Nephron (organoid): ENCODE results near the gene TRIM41.

Source experiments
- H3K27ac Mint-ChIP-seq, 3 experiments: 2 replicates each; pipeline ENCODE4 v1.8.0; 2020; ENCODE audit warnings: mixed read lengths in 3 of 3, mild to moderate bottlenecking in 2 of 3, moderate library complexity in 1 of 3
- H3K27me3 Mint-ChIP-seq: 2 replicates; pipeline ENCODE4 v1.8.0; 2021; ENCODE audit warnings: low read depth, mild to moderate bottlenecking, moderate library complexity, mixed read lengths
- H3K36me3 Mint-ChIP-seq: 2 replicates; pipeline ENCODE4 v1.8.0; 2020; ENCODE audit warnings: low read depth, mixed read lengths
- H3K4me1 Mint-ChIP-seq: 2 replicates; pipeline ENCODE4 v1.8.0; 2020; ENCODE audit warnings: mixed read lengths
- H3K4me3 Mint-ChIP-seq, 3 experiments: 2 replicates each; pipeline ENCODE4 v1.8.0; 2020; ENCODE audit warnings: mild to moderate bottlenecking in 3 of 3, mixed read lengths in 3 of 3, moderate library complexity in 2 of 3
- H3K9me3 Mint-ChIP-seq: 2 replicates; pipeline ENCODE4 v1.8.0; 2020; ENCODE audit warnings: mixed read lengths
- TF ChIP-seq, protein P1 (sequence below), 3 experiments: fragments of 200-600 bp; sonication (generic); IDR thresholded peaks; one replicate each; pipeline ENCODE4 v1.5.0; 2021; ENCODE audit warnings: antibody characterized with exemption in 3 of 3; ENCODE audit not compliant: unreplicated experiment in 3 of 3

TRIM41 gene

DNA sequence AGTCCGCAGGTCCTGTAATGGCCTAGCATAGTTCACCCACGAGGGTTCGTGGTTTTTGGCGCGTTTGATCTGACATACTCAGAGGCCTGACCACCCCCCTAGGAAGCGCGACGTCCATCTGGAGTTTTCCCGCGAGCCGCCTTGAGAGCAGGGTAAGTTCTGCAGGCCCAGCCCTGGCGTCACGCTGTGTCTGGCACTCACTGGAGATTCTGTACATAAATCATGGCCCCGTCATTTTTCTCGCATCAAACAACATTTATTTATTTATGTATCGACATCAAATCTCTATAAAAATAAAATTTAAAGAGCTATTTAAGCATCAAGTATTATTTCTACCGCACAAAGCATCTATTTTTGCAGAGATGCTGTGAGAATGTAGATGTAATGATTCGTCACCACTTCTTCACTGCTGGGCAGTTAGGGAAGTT is 437 bp upstream of the TRIM41 start:
- Mint-ChIP-seq H3K4me3 (peak overlapping the region; percentile 88 to 98 (median 89)), H3K27me3 (peaks cover 12% of the 10 kb centered on the region), H3K9me3 (no peaks in the 10 kb centered on the region), H3K27ac (peak overlapping the region; percentile 84 to 98 (median 96)), H3K36me3 (no peaks in the 10 kb centered on the region), H3K4me1 (peaks cover 25% of the 10 kb centered on the region)
- TF ChIP-seq, protein P1, sequence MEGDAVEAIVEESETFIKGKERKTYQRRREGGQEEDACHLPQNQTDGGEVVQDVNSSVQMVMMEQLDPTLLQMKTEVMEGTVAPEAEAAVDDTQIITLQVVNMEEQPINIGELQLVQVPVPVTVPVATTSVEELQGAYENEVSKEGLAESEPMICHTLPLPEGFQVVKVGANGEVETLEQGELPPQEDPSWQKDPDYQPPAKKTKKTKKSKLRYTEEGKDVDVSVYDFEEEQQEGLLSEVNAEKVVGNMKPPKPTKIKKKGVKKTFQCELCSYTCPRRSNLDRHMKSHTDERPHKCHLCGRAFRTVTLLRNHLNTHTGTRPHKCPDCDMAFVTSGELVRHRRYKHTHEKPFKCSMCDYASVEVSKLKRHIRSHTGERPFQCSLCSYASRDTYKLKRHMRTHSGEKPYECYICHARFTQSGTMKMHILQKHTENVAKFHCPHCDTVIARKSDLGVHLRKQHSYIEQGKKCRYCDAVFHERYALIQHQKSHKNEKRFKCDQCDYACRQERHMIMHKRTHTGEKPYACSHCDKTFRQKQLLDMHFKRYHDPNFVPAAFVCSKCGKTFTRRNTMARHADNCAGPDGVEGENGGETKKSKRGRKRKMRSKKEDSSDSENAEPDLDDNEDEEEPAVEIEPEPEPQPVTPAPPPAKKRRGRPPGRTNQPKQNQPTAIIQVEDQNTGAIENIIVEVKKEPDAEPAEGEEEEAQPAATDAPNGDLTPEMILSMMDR (IDR thresholded peaks at IDR 0.05; ENCODE audit: unreplicated experiment in 3 of 3) = peak in 1 of 3 experiments; percentile 17

DNA sequence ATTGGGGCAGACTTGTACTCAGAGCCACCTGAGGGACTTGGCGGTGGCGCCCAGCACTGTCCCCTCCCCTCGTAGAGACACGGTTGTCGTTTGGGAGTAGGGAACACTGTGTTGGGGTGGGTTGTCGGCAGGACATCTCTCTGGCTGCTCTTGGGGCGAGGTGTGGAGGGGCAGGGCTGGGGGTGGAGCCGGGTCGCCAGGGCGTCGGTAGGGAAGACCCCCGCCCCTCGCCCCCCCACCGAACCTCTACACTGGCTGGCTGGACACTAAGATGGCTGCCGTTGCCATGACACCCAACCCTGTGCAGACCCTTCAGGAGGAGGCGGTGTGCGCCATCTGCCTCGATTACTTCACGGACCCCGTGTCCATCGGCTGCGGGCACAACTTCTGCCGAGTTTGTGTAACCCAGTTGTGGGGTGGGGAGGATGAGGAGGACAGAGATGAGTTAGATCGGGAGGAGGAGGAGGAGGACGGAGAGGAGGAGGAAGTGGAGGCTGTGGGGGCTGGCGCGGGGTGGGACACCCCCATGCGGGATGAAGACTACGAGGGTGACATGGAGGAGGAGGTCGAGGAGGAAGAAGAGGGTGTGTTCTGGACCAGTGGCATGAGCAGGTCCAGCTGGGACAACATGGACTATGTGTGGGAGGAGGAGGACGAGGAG is 778 bp downstream of the TRIM41 start:
- peak overlapping the region; percentile 88 to 98 (median 89) for H3K4me3 Mint-ChIP-seq
- H3K27me3 Mint-ChIP-seq = peaks cover 5% of the 10 kb centered on the region
- H3K36me3 Mint-ChIP-seq = no peaks in the 10 kb centered on the region
- TF ChIP-seq, protein P1 (IDR thresholded peaks at IDR 0.05; ENCODE audit: unreplicated experiment in 3 of 3) = no peak
- H3K27ac Mint-ChIP-seq = peak overlapping the region; percentile 84 to 98 (median 96)
- H3K9me3 Mint-ChIP-seq = no peaks in the 10 kb centered on the region
- H3K4me1 Mint-ChIP-seq = peaks cover 18% of the 10 kb centered on the region

DNA sequence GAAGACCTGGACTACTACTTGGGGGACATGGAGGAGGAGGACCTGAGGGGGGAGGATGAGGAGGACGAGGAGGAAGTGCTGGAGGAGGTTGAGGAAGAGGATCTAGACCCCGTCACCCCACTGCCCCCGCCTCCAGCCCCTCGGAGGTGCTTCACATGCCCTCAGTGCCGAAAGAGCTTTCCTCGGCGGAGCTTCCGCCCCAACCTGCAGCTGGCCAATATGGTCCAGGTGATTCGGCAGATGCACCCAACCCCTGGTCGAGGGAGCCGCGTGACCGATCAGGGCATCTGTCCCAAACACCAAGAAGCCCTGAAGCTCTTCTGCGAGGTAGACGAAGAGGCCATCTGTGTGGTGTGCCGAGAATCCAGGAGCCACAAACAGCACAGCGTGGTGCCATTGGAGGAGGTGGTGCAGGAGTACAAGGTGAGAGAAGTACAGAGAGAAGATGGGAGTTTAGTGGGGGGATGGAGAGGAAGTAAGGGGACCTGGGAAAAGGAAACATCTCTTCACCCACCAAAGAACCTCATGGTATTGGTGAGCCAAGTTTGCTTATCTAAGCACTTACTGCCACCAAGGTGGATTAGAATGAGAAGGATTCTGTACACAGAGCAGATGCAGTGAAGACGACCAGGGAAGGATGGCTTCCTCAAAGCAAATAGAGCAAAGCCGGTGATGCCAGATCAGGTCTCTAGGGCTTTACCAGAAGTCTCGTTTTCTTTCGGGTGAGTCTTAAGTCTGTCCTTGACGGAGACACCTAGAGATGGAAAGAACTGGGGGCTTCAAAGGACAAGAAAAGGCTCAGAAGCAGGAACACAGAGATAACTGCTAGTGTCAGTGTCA is 1.5 kb downstream of the TRIM41 start:
- H3K4me1 Mint-ChIP-seq = peaks cover 18% of the 10 kb centered on the region
- peak overlapping the region; percentile 84 to 98 (median 96) for H3K27ac Mint-ChIP-seq
- H3K36me3 Mint-ChIP-seq = peaks cover 1% of the 10 kb centered on the region
- TF ChIP-seq, protein P1 (IDR thresholded peaks at IDR 0.05; ENCODE audit: unreplicated experiment in 3 of 3) = no peak
- peak overlapping the region; percentile 88 to 98 (median 89) for H3K4me3 Mint-ChIP-seq
- H3K27me3 Mint-ChIP-seq = peaks cover 3% of the 10 kb centered on the region
- no peaks in the 10 kb centered on the region for H3K9me3 Mint-ChIP-seq

DNA sequence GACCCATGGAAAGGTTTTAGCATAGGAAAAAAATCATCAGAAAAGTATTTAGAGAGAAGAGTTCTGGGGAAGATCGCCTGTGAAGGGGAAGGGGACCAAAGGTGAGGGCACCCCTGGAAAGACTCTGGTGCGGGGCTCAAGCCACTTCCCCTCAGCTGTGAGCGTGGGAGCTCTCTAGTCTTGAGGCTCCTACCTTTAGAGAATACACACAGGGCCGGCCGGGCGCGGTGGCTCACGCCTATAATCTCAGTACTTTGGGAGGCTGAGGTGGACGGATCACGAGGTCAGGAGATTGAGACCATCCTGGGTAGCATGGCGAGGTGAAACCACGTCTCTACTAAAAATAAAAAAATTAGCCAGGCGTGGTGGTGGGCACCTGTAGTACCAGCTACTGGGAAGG is 6.9 kb downstream of the TRIM41 start:
- H3K27me3 Mint-ChIP-seq = no peaks in the 10 kb centered on the region

DNA sequence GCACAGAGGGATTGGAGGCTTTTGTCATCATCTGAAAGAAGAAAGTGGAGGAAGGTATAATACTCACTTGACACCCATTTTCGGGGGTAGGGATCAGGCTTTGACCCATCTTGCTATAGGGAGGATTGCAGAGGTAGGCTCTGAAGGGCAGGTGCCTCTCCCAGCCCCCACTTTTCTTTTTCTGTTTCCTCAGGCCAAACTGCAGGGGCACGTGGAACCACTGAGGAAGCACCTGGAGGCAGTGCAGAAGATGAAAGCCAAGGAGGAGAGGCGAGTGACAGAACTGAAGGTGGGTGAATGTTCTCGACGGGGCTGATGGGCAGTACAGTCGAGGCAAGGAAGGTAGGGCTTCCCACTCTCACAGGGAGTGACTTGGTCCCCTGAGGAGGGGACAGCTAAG is 7.5 kb downstream of the TRIM41 start:
- H3K9me3 Mint-ChIP-seq = no peaks in the 10 kb centered on the region
- H3K27me3 Mint-ChIP-seq = no peaks in the 10 kb centered on the region
- no peak overlapping the region for H3K27ac Mint-ChIP-seq
- TF ChIP-seq, protein P1 (IDR thresholded peaks at IDR 0.05; ENCODE audit: unreplicated experiment in 3 of 3) = no peak
- peaks cover 10% of the 10 kb centered on the region for H3K4me1 Mint-ChIP-seq
- no peak overlapping the region for H3K4me3 Mint-ChIP-seq
- H3K36me3 Mint-ChIP-seq = peaks cover 36% of the 10 kb centered on the region

More for the DNA sequence above, 6.9 kb downstream of the TRIM41 start:
- H3K4me3 Mint-ChIP-seq = no peak overlapping the region
- peaks cover 7% of the 10 kb centered on the region for H3K4me1 Mint-ChIP-seq
- no peaks in the 10 kb centered on the region for H3K9me3 Mint-ChIP-seq
- H3K27ac Mint-ChIP-seq = no peak overlapping the region
- TF ChIP-seq, protein P1 (IDR thresholded peaks at IDR 0.05; ENCODE audit: unreplicated experiment in 3 of 3) = no peak
- H3K36me3 Mint-ChIP-seq = peaks cover 30% of the 10 kb centered on the region
